Smooth muscle cell of the brain vasculature (primary cell): ENCODE results near the gene METTL16.

ENCODE experiments used
- DNase-seq: peaks from one replicate; pipeline ENCODE4 v3.0.0-alpha.2; 2012; ENCODE audit warnings: low read depth, low spot score

METTL16 gene

DNA sequence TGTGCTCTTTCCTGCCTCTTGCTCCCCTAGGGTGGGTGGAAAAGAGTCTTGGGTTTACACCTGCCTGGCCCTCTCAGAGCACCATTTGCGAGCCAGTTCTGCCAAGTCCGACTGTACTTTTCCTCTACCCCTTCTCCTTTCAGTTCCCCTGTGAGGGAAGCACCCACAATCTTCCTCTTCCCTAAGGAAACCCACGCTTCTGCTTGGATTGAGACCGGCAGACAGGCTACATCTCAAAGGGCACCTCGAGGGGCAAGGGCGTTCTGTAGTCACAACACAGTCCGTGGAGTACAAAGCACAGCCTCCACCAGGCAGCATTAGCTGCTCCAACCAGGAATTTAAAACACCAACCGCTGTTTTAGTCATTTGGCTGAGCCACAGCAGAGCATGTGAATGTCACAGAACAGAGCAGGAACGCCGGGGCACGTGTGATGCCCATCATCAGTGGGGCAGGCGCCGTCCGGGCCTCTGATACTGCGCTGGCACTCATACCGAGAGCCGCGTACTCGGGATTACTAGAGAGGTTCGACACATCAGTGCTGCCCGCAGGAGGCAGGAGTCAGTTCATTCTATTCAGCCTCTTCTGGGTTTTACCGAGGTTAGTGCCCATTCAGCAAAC lies 97.1 kb downstream of the METTL16 start:
- no peak for DNase-seq

DNA sequence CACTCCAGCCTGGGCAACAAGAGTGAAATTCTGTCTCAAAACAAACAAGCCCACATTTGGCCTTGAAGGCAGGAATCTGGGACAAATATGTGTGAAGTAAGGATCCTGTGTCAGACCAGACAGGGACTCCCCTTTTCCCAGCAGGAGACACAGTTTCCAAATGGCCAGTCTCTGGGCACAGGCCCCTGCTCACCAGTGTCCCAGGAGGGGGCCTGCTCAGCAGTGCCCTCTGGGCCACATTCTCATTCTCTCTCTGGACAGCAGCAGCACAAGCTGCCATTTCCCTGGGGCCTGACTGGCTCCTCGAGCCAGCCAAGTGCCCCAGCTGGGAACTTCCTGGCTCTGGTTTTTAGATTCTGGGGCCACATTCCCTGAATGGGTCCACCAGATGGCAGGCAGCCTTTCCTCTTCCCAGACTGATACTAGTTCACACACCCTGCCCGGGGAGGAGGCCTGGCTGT lies 99.1 kb downstream of the METTL16 start:
- no peak for DNase-seq

DNA sequence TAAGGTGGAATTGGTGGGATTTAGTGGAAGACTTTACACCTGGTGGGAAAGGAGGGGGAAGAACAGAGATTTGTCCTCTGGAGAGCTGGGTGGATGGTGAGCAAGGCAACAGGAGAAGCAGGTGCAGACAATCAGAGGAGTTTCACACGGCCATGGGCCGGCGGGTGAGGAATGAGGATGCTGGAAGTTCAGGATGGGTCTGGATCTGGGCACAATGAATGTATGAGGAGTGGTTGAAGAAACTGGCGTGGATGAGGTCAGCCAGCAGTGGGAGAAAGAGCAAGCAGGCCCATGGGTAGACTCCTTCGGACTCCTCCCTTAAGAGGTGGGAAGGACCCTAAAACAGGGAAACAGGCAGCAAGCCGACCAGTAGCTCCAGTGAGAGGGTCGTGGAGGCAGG lies 100.7 kb downstream of the METTL16 start:
- no peak for DNase-seq

DNA sequence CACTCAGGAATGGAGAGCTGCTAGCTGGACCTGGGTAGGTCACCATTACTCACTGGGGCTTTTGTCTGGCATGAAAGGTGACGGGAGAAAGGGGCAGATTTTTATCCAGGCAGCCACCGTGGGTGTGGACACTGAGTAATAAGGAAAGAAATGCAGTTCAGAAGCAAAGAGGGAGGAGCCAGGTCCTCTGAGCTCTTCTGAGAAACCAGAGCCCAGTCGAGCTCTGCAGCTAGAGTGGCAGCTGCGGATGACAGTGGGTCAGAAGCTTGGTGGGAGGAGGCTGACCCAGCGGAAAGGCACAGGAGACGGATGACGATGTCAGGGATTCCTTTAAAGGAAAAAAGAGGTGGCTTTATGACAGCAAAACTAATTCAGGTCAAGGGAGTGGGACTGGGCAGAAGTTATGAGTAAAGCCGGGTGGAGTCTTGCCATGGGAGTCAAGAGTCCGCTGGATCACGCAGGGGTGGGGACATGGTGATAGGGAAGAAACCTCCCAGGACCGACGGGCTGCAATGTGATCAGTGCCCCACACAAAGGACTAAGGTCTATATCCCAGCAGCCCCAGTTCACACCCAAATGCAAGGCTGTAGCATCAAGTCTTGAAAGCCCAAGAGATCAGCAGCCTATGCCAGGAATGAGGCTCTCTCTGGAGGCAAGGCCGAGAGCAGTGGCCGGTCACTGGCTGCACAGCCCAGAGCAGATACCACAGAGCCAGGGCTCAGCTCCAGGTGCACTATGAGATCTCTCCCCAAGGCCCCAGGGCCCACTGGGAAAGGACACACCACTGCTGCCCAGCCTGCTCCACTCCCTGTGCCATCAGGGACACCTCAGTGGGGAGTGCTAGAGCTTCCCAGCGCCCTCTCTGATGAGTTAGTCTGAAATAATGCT lies 104.5 kb downstream of the METTL16 start:
- DNase-seq = peak; percentile 58

DNA sequence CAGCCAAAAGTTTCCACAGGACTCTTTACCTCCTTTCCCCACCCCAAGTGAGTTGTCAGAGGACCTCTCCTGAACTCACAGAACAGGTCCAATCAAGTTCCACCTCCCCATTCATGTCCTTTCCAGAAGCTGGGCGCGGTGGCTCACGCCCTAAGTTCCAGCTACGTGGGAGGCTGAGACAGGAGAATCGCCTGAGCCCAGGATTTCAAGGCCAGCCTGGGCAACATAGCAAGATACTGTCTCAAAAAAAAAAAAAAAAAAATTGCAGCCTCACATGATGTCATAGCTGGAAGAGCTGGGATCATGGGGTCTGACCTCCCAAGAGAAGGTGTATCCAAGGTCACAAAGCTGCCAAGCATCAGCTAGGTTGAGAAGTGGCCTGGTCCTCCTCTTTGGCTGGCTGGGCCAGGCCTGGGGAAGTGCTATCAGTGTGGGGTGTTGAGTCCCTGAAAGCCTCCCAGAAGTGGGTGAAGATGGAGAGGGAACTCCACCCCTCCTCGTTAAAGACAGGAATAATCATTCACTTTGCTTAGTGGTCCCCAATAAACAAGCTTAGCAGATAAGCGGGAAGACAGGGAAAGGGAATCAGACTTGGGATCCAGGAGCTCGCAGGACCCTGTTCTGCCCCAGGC lies 105.3 kb downstream of the METTL16 start:
- no peak for DNase-seq

DNA sequence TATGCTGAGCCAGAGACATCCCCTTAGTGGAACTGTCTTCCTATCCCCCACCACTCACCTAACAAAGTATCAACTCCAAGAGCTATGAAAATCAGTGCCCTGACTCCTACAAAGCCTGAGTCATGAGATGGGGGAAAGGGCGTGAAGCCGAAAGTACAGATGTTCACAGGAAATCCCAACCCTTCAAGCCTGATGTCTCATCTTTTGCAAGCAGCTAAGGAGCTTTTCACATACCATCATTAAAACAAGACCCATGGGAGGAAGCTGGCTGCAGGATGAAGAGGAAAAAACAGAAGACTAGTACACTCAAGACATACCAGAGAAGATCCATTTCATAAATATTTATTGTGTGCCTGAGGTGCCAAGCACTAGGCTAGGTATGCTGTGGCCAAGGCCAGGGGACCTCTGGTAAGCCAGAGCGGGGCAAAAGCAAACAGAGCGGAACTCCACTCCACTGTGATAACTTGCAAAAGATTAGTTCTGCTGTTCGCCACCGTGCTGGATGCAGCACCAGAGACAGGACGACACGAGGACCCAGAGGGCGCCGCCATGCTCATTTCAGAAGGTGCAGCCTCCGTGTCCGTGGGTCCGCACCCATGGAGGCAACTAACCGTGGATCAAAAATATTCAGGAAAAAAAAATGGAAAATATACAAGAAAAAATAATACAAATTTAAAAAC lies 106.3 kb downstream of the METTL16 start:
- peak; percentile 56 for DNase-seq

DNA sequence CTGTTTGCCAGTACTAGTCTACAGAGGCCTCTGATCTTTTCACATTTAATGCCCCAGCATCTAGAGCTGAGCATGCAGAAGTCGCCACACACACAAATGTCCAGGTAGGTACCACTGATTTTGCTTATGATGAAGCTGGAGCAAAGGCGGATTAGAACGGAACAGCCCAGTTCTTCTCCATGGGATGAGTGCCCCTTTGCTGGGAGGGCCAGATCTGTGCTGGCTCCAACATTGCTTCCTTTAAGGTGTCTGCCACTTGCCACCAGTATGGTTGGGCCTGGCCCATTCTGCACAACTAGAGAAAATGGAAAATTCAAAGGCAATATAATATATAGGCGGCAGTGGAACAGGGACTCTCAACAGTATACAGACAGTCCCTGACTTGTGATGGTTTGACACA lies 108.6 kb downstream of the METTL16 start:
- DNase-seq = no peak

DNA sequence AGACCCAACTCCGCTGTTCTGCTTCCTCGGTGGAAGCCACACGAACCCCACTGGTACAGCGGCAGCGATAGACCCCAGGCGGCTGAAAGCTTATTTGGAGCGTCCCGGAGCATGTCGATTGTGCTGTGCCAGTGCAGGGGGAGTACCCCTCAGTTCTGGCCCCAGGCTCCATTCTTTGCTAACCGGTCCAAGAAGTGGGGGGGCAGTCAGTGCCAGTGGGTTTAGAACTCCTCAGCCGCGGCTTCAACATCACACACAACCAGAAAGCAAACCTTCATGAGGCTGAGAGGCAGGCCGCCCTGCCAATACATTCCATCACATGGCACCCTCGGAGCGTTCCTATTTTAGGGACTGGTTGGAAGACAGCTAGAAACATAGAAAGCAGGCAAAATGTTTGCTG lies 109.1 kb downstream of the METTL16 start:
- DNase-seq = no peak

DNA sequence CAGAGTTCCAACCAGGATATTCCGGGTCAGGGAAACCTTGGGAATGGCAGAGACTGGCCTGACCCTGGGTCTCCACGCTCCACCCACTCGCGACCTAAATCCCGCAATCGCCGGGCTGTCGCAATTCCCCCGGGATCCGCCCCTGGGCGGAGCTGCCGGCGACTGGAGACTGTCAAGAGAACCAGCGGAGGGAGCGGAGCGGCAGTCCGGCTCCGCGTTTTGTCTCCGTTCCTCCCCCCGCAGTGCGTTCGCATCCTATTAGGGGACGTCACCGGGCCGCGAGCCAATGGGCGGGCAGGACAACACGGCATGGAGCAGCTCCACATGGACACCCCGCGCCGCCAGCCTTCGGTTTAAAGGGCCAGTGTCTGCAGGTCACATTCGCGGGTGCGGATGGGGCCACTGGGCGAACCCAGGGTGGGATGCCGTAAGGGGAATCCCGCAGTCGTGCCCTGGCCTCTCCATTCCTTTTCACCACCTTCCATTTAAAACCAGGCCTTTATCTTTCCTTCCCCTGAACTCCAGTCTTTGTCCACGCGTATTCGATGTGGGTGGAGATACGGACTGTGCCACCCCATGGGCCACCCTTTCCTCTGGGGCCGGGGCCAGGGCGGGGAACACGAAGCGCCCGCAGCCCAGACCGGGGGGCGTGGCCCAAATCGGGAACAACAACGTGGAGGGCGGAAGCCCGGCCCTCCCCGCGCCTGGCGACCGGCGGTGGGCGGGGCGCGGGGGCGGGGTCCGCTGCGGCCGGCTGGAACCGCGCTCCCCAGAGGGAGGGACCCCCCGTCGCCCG lies 110.1 kb downstream of the METTL16 start:
- DNase-seq = peak; percentile 99

DNA sequence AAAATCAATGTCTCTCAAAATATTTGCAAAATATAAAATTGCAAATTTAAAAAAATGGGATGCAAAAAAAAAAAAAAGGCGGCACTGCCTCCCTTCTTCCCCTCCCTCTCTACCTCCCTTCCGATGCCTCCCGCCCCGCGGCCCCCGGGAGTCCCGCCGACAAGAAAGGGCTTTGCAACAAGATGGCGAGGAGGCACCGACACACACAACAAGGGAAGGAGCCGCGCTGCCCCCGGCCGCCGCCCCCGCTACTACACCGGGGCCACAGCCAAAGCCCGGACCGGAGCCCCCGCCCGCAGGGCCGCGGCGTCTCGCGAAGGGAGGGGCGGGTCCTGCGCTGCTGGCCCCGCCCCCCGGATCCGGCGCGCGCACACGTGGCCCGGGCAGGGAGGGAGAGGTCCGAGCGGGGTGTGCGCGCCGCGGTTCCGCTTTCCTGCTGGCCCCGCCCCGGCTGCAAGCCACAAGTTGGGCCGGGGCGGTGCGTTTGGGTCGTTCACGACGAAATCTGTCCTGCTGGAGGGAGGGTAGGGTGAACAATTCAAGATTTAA lies 110.7 kb downstream of the METTL16 start, which contains the start of gene MNT:
MNT (minus strand) TSS at position 184 of the 549 bp plus-strand sequence. CDS start 348 bp downstream, outside the sequence.
- peak; percentile 83 for DNase-seq

DNA sequence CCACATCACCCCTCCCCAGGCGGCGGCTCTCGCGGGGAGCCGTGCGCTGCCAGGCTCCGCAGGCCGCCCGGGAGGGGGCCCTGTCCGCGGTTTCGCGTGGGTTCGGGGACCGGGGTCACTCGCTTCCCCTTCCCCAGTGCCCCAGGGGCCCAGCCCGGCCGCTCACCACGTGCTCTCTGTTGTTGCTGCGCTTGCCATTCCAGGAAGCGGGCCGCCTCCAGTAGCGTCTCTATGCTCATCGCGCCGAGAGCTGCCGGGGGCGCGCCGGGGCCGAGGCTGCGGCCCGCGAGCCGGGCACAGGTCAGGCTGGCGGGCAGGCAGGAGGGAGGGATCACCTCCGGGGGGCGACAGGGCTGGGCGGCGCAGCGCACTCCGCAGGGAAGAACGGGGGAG lies 111.2 kb downstream of the METTL16 start:
- no peak for DNase-seq

DNA sequence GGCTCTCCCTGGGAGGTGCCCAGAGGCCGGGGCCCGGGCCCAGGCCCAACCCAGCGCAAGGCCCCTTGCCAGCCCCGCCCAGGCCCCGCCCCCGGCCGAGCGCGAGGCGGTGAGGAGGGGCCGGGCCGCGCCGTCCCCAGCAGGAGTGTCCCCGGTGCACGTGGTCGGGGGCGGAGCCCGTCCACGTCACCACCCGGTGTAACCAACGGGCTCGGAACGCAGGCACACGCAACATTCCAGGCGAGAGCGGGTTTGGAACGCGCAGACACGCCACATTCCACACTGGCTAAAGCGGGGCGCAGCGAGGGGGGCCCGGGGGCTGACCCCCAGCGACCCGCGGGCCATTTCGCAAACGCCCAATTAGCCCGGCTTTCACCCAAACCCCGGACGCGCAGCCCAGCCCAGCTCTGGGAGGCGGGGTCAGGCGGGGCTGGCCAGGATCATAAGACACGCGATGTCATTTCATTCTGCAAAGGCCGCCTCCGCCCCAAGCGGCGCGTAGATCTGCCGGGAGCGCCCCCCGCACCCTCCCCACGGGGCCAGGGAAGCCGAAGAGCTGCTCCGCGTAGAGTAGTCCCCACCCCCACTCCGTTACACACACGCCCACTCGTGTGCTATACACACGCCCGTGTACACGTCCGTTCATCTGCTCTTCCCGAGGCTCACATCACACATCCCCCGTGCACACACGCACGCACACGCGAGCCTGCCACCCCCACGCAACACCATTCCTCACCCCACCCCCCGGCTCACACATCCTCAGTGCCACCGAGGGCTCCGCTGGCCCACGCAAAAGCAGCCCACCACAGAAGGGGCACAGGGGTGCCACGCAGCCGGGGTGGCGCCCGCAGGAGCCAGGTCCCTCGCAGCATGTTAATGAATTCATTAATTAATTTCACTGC lies 111.9 kb downstream of the METTL16 start:
- DNase-seq = peak; percentile 87

DNA sequence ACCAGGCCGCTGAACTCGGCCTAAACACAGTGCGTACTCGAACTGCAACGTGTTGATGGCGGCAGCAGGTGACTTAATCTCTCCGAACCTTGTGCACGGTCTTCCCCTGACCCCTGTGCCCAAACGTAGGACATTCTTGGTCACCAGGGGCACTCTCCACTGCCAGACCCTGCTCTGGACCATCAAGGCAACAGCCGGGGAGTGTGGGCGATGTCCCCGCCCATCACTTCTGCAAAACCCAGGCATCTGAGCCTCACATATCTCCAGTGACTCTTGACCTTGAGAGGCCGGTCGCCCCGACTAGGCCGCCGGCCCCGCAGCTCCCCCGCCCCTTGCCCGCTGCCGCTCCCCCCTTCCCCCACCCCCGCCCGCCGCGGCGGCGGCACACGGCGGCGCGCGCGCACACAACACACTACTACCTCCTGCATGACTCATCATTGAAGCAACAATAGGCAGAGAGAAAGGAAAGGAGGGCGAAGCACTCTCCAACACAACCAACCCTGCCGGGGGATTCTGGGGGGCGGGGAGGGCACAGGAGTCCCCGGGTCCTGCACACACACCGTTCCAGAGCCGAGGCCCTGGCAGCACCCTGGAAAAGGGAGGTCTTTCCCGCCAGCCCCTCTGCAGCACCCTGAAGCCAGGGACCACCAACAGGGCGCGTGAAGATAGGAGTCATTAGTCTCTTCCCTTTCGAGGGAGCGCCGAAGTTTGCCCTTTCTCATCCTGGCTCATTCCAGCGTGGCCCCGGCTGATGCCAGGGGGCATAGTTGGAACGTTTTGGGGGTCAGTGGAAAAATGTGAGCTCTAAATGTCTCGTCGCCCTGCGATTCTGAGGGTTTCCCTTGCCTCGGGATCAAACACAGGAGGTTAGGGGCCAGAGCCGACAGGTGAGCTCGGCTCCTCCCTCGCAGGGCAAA lies 112.8 kb downstream of the METTL16 start:
- no peak for DNase-seq

DNA sequence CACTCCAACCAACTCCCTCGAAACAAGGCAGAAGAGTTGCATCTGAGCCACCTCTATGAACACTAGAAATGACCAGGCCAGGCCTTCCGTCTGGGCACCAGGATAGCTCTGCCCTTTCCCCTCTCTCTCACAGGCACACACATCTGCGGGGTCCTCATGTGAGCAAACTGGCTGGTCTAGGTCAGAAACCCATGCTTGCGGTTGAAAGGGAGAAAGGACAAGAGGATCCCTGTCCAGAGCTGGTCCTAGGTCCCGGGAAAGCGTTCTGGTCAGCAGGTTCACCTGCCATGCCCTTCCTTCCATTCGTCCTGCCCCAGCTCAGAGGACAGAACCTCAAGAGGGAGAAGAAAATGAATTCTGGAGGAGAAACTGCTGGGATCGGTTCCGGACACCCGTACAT lies 113.5 kb downstream of the METTL16 start:
- no peak for DNase-seq

DNA sequence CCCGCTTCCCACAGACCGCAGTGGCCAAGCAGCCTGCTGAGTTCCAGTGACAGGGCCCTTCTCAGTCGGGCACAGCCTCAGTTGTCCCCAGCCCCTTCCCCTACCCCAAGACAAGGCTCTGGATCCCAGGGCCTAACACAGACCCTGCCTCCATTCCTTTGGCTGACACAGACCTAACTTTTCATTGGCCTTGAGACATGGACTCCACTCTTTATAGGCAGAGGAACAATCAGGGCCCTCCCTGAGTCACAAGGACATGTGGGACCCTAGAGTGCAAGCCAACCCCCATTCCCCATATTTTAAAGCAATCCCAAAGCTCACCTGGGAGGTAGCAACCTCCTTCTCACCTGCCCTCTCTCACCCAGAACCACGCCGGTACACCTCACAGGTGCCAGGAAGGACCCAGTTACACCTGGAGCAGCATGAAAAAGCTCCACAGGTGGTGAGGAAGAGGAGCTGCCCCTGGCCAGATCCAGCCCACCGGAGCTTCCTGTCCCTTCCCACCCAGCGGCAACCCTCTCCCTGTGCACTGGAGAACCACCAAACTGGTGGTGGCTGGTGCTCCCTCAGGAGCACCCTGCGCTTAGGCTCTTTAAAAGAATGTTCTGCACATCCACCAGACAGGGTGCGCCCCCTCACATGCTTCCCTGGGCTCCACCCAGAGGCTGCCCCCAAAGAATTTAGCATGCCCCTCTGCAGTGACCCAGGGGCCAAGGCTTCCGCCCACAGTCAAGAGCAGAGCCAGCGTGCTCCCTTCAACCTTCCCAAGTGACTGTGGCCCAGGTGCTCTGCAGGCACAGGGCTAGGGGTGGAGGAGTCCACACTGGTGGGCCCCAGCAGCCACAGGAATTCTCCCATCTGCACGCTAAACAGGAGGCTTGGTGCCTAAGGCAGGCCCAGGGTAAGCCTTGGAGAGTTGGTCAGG lies 114.2 kb downstream of the METTL16 start:
- no peak for DNase-seq

DNA sequence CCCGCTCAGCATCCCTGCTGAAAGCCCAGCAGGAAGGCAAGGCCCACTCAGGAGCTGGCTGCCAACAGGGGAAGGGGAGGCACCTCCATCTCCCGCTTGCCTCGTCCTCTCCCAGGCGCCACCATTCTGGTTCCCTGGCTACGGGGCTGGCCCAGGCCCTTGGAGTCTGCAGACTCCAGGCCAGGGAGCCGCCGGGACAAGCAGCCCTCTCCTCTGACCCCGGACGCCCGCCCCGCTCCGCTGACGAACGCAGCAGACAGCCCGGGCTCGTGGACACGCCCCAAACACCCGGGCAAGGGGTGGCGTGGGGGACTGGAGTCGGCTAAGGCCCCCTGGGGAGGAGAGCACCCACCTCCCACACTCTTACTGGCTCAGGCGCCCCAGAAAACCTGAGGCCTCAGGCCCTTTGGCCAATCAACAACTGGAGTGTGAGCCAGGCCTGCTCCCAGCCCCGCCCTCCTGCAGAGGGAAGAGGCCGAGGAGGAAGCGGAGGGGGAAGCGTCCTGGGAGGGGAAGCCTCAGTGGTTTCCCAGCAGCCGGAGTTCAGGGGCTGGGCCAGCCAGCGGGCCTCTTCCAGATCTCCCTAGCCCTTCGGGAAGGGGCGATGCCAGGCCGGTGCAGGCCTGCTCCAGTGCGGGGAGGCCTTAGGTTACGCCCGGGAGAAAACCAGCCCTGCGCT lies 115.0 kb downstream of the METTL16 start:
- DNase-seq = peak; percentile 85

DNA sequence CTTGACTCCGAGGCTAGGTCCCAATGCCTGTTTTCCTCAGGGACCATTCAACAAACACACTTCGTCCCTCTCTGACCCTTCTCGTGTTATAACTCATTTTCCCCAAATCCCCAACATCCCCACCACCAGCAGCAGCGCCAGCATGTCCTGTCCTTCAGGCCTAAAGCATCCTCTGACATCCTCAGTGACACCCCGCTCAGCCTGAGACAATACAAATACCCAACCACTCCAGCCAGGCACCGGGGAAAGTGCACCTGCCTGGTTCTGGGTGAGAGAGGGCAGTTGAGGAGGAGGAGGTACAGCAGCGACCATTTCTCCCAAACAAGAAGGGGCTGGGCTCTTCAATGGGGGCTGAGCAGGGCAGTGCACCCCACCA lies 115.5 kb downstream of the METTL16 start:
- DNase-seq = no peak
